Mesothelial cell of epicardium (in vitro differentiated cells): ENCODE data around the gene SLC22A23. TPM values are rescaled to one million over a fixed set of nuclear protein-coding genes. Genes with fewer than 3 reads are reported as not detected.

ENCODE experiments used
- DNase-seq, 2 experiments: peaks; one replicate each; pipeline ENCODE4 v3.0.0; 2021; ENCODE audit warnings: low spot score in 2 of 2; ENCODE audit not compliant: unreplicated experiment in 2 of 2
- H3K27ac Mint-ChIP-seq: 2 replicates; pipeline ENCODE4 v1.8.0; 2021; ENCODE audit warnings: mixed read lengths
- H3K27me3 Mint-ChIP-seq: 2 replicates; pipeline ENCODE4 v1.8.0; 2021; ENCODE audit warnings: low read depth, mixed read lengths
- H3K36me3 Mint-ChIP-seq: 2 replicates; pipeline ENCODE4 v1.8.0; 2021; ENCODE audit warnings: mixed read lengths
- H3K4me1 Mint-ChIP-seq: 2 replicates; pipeline ENCODE4 v1.8.0; 2021; ENCODE audit warnings: mixed read lengths
- H3K4me3 Mint-ChIP-seq: 2 replicates; pipeline ENCODE4 v1.8.0; 2021; ENCODE audit warnings: mild to moderate bottlenecking, moderate library complexity, mixed read lengths
- H3K9me3 Mint-ChIP-seq: 2 replicates; pipeline ENCODE4 v1.8.0; 2021; ENCODE audit warnings: mixed read lengths
- total RNA-seq: library from RNA; stranded (reverse); gene quantifications from 3 replicates; pipeline ENCODE4 v1.2.1, GENCODE V29; 2021
- TF ChIP-seq, protein P1 (sequence below): fragments of 200-600 bp; sonication (generic); IDR thresholded peaks from one replicate; pipeline ENCODE4 v1.5.0; 2021; ENCODE audit warnings: antibody characterized with exemption; ENCODE audit not compliant: unreplicated experiment

Gene SLC22A23
- total RNA-seq, 1 donor from 2014 or later = 25.0 TPM

DNA sequence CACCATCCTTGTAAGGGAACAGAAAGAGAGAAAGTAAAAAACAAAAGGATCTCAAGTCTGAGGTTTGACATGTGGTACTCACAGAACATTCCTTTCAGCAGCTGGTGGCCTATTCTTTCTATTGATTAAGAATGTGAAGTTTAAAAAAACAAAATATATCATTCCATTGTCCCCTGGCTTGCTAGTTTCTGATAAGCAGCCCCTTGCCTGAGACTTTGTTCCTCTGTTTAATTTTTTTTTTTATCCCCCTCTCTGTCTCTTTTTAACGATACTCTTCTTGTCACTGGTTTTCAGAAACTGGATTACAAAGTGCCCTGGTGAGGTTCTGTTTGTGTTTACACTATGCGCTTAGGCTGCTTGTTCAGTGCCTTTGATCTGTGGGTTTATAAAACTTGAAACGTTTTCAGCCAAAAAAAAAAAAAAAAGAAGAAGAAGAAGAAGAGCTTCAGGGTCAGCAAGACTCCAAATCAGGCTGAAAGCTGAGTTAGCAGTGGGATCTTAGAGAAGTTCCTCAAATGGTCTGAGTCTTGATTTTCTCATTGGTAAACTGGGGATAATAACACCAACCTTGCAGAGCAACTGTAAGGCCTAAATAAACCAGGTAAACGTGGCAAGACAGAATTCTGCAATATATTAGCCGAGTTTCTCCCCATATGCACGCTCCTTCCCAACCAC lies 45.1 kb upstream of the SLC22A23 start:
- TF ChIP-seq, protein P1, sequence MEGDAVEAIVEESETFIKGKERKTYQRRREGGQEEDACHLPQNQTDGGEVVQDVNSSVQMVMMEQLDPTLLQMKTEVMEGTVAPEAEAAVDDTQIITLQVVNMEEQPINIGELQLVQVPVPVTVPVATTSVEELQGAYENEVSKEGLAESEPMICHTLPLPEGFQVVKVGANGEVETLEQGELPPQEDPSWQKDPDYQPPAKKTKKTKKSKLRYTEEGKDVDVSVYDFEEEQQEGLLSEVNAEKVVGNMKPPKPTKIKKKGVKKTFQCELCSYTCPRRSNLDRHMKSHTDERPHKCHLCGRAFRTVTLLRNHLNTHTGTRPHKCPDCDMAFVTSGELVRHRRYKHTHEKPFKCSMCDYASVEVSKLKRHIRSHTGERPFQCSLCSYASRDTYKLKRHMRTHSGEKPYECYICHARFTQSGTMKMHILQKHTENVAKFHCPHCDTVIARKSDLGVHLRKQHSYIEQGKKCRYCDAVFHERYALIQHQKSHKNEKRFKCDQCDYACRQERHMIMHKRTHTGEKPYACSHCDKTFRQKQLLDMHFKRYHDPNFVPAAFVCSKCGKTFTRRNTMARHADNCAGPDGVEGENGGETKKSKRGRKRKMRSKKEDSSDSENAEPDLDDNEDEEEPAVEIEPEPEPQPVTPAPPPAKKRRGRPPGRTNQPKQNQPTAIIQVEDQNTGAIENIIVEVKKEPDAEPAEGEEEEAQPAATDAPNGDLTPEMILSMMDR = no peak
- DNase-seq = no peak
- Mint-ChIP-seq H3K9me3 (no peaks in the 10 kb centered on the region), H3K27ac (peak overlapping the region; percentile 87), H3K36me3 (no peaks in the 10 kb centered on the region), H3K27me3 (no peaks in the 10 kb centered on the region), H3K4me3 (no peak overlapping the region), H3K4me1 (peaks cover 53% of the 10 kb centered on the region)

DNA sequence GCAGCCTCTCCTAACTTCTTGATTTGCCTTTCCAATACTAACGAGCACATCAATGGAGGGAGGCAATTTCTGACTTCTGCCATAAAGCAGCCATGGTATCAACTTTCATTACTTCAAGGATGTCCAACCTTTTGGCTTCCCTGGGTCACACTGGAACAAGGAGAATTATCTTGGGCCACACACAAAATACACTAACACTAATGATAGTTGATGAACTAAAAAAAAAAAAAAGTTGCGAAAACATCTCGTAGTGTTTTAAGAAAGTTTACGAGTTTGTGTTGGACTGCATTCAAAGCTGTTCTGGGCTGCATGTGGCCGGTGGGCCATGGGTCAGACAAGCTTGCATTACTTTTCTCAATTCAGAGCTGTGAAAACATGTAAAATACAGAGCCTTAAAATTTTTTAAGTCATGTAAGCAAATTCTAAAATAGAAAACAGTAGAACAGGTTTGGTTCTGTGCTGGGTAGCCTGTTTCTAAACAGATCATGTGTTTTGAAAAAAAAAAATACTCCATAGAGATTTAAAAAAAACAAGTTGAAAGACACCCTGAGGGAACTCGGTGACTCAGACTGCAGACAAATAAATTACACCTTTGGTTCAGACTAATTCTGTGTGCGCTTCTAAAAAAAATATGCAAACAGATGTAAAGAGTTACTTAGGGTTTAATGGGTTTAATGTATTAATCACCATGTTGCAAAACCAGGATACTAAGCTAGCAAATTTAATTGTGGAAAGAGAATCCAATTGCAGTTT lies 43.6 kb upstream of the SLC22A23 start:
- Mint-ChIP-seq H3K4me3 (no peak overlapping the region), H3K27ac (peak overlapping the region; percentile 87), H3K27me3 (no peaks in the 10 kb centered on the region), H3K9me3 (no peaks in the 10 kb centered on the region), H3K4me1 (peaks cover 43% of the 10 kb centered on the region), H3K36me3 (no peaks in the 10 kb centered on the region)
- no peak for DNase-seq
- TF ChIP-seq, protein P1 = no peak

DNA sequence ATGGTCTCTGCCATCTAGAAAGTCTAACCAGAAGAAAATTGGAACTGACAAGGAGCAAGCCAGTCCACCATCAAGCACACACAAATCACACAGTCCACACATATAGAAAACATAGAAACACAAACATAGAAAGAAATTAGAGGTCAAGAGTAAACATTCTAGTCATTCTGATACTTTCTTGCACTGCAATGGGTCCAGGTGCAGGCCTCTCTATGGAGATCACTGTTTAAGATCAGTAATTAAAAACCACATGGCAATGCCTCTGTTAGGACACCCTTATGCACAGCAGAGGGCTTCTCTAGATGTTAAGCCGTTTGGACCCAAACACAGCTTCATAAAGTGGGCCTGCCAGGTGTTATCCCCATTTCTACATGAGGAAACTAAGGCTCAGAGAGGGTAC lies 42.8 kb upstream of the SLC22A23 start:
- no peak for DNase-seq
- Mint-ChIP-seq H3K27ac (no peak overlapping the region), H3K27me3 (no peaks in the 10 kb centered on the region), H3K4me3 (no peak overlapping the region), H3K36me3 (no peaks in the 10 kb centered on the region), H3K9me3 (no peaks in the 10 kb centered on the region), H3K4me1 (peaks cover 43% of the 10 kb centered on the region)
- TF ChIP-seq, protein P1 = no peak

DNA sequence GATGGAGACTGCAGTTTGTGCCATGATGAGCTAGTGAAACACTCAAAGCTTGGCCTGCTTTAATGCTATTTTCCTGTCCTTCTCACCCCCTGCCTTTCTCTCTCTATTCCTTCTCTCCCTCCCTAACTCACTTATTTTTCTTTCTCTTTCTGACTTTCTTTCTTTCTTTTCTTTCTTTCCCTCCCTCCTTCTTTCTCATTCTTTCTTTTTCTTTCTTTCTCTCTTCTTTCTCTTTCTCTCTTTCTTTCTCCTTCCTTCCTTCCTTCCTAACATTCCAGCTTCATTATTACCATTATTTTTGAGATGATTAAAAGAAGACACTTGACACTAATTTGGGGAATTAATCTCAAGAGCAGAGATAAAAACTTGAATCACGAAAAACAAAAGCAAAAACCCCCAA lies 39.5 kb upstream of the SLC22A23 start:
- Mint-ChIP-seq H3K36me3 (no peaks in the 10 kb centered on the region), H3K4me1 (peaks cover 24% of the 10 kb centered on the region), H3K9me3 (no peaks in the 10 kb centered on the region), H3K27me3 (no peaks in the 10 kb centered on the region), H3K4me3 (no peak overlapping the region), H3K27ac (no peak overlapping the region)
- no peak for DNase-seq
- TF ChIP-seq, protein P1 = no peak

DNA sequence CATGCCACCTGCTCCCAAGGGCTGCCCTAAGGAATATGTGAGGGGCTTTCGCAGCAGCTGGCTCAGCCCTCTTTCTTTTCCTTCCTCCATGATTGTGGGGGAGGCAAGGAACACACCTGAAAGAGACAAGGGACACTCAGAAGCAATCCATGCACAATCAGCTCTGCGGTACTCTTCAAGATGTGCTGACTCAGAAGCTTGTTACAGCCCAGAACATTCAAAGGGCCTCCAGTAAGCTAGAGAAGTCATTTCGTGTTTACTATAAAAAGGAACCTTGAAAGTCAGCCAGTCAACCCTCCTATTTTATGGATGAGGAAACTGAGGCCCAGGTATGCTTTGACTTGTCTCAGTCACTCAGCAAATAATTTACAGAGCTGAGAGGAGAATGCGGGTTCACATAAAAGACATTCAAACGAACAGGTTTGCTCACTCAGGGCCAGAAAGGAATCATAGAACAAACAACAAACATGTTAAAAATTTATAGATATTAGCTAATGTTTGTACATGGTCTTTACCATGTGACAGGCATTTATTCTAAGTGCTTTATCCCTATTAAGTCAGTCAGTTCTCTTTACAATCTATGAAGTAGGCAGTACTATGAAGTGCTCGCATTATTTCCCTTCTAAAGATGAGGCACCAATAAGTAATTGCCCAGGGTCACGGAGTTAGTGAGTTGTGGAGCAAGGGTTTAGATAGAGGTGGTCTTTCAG lies 37.7 kb upstream of the SLC22A23 start:
- no peak overlapping the region for H3K27ac Mint-ChIP-seq
- no peaks in the 10 kb centered on the region for H3K36me3 Mint-ChIP-seq
- H3K4me1 Mint-ChIP-seq = peaks cover 8% of the 10 kb centered on the region
- TF ChIP-seq, protein P1 = no peak
- no peak overlapping the region for H3K4me3 Mint-ChIP-seq
- DNase-seq = no peak
- H3K27me3 Mint-ChIP-seq = no peaks in the 10 kb centered on the region
- H3K9me3 Mint-ChIP-seq = no peaks in the 10 kb centered on the region
